Middle frontal gyrus (tissue), 1 donor: ENCODE data around the gene HRG.
"Not testable (repeated sequence)": the region's sequence is repeated elsewhere in the genome, so short reads cannot be mapped to it uniquely, and the experiment has no call there.

Experiments
- DNase-seq: peaks from one replicate; pipeline ENCODE4 v3.0.0-alpha.2; 2015; ENCODE audit warnings: low spot score; ENCODE audit errors: extremely low spot score

Gene HRG

GRCh38 chr3:186665625-186666188 lies at the start of gene HRG:
TSS of gene HRG (plus strand) at chr3:186666014. CDS start at chr3:186666032, 18 bp downstream.
- no peak for DNase-seq

GRCh38 chr3:186616299-186616617 lies 49.6 kb upstream of the HRG start:
- no peak for DNase-seq

GRCh38 chr3:186617036-186617946 lies 48.5 kb upstream of the HRG start:
- DNase-seq = peak; percentile 78

- no peak for DNase-seq
Measured at GRCh38 chr3:186618318-186618938, 47.4 kb upstream of the HRG start.

- no peak for DNase-seq
Measured at GRCh38 chr3:186619787-186620212, 46.0 kb upstream of the HRG start.

- no peak for DNase-seq
Measured at GRCh38 chr3:186620213-186621092, 45.4 kb upstream of the HRG start.

- DNase-seq = no peak
Measured at GRCh38 chr3:186621894-186622650, 43.7 kb upstream of the HRG start.

- DNase-seq = no peak
Measured at GRCh38 chr3:186622651-186623310, 43.0 kb upstream of the HRG start.

GRCh38 chr3:186624598-186624997 lies 41.2 kb upstream of the HRG start:
- DNase-seq = no peak

- DNase-seq = no peak
Measured at GRCh38 chr3:186625600-186626042, 40.2 kb upstream of the HRG start.

GRCh38 chr3:186626254-186626847 lies 39.5 kb upstream of the HRG start:
- no peak for DNase-seq

GRCh38 chr3:186627852-186628414 lies 37.9 kb upstream of the HRG start:
- no peak for DNase-seq

GRCh38 chr3:186628756-186629155 lies 37.1 kb upstream of the HRG start:
- no peak for DNase-seq

- DNase-seq = no peak
Measured at GRCh38 chr3:186630950-186631641, 34.7 kb upstream of the HRG start.

GRCh38 chr3:186633481-186633880 lies 32.3 kb upstream of the HRG start:
- DNase-seq = no peak

GRCh38 chr3:186634207-186634606 lies 31.6 kb upstream of the HRG start:
- not testable (repeated sequence) for DNase-seq

GRCh38 chr3:186635532-186635931 lies 30.3 kb upstream of the HRG start:
- DNase-seq = no peak

GRCh38 chr3:186636536-186636935 lies 29.3 kb upstream of the HRG start:
- DNase-seq = no peak

GRCh38 chr3:186637686-186638085 lies 28.1 kb upstream of the HRG start:
- DNase-seq = no peak
